ENCODE data around the gene NTN4.
"Not testable (repeated sequence)": the region's sequence is repeated elsewhere in the genome, so short reads cannot be mapped to it uniquely, and the experiment has no call there.

The NTN4 gene

DNA sequence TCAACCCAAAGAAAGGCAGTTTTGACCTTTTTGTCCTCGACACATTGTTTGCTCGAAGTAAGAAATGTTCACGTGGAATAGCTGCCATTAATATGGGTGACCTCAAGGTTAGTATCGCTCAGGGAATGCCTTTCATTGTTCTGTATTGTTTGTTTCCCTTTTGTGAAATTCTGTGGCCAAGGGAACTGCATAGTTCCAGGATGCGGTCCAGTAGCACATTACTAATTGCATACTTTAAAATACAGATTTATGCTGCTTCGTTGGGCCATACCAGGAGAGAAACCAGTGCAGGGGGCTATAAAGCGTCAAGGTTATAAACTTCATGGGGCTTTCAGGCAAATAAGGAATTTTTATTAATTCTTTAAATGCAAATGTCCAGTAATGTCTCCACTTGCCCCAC lies 166.0 kb downstream of the NTN4 start:
- no peak for DNase-seq (ENCODE audit: low read depth in 2 of 2)

DNA sequence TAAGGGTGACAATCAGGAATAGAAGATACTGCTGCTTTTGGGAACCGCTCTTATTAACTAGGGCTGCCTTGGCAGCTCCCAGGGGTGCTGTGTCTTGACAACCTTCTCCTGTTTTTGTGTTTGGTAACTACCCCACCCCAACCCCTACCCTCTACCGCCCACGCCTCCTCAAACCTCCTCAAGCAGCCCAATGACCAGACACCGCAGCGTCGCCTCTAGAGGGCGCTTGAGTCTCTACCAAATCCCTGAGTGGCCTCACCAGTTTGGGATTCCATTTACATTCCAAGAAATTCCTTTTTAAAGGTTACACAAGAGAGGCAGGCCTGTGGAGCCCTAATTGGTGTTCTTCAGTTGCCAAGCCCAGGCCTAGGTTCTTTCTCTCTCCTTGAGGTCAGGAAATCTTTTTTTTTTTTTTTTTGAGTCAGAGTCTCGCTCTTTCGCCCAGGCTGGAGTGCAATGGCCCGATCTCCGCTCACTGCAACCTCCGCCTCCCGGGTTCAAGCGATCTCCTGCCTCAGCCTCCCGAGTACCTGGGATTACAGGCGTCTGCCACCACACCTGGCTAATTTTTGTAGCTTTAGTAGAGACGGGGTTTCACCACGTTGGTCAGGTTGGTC lies 166.9 kb downstream of the NTN4 start:
- DNase-seq (ENCODE audit: low read depth in 2 of 2): peak in 1 of 2 donors; percentile 10

DNA sequence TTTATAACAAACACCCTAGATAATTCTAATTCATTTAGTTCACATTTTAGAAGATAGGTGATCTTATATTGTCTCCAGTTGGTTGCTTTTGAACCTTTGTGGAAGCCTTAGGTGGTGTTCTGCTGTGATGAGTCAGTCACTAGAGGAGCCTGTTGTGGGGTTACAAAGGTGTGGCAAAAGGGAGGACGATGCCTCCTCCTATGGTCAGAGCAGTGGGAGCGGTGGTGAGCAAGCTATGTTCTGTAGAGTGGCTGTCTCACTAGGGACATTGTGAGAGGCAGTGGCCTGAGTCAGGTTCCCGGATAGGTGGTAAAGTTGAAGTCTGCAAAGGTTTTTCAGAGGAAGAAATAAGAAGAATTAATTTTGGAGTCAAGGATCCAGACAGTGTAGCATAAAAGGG lies 167.7 kb downstream of the NTN4 start:
- DNase-seq (ENCODE audit: low read depth in 2 of 2): no peak

DNA sequence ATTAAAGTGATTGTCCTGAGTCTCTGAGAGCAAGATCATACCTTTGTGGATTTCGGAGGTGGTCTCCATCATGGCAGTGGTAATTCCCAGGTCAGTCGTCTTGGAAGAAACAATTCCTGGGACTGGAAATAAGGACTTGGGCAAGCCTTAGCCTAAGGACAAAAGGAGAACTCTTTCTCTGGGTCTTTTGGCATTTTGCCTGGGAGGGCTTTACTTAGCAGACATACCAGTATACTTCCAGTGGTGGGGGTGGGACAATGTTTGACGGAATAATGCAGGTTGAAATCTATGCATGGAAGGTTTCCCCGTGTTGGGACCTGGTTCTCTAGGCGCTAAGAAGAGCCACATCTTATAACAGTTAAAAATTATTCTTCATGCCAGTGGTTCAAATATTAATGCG lies 168.8 kb downstream of the NTN4 start:
- DNase-seq (ENCODE audit: low read depth in 2 of 2): no peak

DNA sequence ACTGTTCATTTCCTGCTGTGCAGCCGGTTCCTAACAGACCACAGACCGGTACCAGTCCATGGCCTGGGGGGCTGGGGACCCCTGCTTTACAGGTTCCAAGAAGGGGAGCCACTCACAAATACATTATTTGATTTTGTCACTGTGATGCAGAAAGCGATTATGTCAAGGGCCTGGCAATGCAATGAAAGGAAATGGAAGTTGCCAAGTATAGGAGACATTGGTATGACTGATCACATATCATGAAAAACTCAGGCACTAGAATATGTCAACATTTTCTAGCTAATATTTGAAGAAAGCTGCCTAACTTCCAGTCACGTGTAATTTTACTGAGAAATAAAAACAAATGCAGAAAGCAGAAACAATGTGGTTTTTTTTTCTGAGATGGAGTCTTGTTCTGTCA lies 170.4 kb downstream of the NTN4 start:
- no peak for DNase-seq (ENCODE audit: low read depth in 2 of 2)

DNA sequence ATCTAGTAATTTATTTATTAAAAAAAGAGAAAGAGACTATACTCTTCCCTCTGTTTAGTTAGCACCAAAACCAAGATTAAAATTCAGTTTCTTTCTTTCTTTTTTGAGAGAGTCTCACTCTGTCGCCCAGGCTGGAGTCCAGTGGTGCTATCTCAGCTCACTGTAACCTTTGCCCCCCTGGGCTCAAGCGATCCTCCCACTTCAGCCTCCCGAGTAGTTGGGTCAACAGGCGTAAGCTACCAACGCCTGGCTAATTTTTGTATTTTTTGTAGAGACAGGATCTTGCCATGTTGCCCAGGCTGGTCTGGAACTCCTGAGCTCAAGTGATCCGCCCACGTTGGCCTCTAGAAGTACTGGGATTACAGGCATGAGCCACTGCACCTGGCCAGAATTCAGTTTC lies 174.1 kb downstream of the NTN4 start:
- DNase-seq (ENCODE audit: low read depth in 2 of 2): not testable (repeated sequence)

DNA sequence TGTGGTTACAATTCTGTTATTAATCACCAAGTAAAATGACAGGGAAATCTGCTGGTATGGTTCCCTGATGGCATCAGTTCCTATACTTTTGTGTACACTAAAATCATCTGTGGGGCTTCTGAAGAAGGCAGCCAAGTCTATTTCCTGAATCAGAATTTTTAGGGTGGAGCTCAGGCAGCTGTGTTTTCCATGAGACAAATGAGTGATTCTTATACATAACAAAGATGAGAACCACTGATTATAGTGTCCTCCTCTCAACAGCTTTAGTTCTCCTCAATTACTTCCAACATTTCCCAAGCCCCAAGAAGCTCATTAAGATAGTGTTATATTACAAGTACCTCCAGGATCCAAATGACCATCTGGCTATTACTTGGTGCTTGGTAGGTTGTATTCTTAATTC lies 174.8 kb downstream of the NTN4 start:
- DNase-seq (ENCODE audit: low read depth in 2 of 2): no peak

DNA sequence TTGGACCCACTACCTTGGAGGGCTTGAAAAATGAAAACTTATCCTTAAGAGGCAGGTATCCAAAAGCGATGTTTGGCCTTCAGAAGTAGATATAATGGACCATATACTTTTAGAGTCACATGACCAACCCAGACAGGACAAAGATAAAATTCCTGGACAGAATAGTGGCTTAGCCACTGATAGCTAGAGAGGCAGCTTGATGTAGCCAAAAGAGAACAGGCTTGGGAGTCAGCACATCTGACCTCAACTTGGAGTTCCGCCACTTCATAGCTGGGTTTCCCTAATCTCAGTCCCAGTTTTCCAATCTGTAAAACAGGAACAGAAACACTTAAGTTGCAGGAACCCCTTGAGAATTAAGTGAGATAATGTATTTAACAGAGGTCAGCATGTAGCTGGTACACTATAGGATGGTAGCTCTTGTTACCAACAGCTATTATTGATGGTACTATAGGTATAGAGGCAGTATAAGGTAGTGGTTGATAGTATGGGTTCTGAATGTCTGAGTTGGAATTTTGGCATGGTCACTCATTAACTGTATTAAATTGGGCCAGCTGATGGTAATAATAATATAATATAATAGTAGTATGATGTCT lies 176.1 kb downstream of the NTN4 start:
- DNase-seq (ENCODE audit: low read depth in 2 of 2): no peak

DNA sequence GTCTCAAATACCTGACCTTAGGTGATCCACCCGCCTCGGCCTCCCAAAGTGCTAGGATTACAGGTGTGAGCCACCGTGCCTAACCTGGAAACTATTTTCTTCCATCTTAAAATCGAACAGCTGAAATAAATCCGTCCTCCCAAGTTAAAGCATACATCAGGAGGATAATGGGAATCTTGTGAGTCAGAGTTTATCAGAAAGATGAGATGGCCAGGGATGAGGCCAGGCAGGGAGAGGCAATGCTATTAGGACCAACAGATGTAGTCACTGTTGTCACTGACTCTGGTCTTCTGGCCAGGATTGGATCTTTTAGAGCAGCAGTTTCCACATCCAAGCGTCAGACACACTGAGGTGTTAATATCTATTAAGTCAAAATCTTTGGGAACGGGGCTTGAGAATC lies 177.5 kb downstream of the NTN4 start:
- no peak for DNase-seq (ENCODE audit: low read depth in 2 of 2)

DNA sequence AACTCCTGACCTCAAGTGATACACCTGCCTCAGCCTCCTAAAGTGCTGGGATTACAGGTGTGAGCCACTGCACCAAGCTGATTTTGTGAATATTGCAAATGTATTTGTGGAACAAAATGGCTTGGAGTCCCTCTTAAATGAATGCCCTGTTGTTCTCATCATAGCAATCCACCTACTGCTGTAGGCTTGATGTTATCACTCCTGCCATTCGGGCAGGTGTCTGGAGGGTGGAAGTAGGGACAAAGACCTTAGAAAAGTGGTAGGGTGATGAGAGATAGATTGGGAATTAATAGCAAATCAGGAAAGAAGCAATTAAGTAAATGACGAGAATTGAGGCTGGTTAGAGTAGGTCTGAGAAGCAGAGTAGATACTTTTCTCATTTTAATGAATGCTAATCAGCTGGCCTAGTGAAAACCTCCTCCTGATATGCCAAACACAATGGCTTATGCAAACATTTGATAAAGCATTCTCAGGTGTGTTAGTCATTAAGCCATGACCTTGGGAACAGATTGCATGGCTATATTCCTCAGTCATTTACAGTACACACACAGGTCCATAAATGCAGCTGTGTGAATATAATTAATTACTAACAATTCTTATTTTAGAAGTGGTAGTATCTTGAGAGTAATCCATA lies 178.8 kb downstream of the NTN4 start:
- no peak for DNase-seq (ENCODE audit: low read depth in 2 of 2)

DNA sequence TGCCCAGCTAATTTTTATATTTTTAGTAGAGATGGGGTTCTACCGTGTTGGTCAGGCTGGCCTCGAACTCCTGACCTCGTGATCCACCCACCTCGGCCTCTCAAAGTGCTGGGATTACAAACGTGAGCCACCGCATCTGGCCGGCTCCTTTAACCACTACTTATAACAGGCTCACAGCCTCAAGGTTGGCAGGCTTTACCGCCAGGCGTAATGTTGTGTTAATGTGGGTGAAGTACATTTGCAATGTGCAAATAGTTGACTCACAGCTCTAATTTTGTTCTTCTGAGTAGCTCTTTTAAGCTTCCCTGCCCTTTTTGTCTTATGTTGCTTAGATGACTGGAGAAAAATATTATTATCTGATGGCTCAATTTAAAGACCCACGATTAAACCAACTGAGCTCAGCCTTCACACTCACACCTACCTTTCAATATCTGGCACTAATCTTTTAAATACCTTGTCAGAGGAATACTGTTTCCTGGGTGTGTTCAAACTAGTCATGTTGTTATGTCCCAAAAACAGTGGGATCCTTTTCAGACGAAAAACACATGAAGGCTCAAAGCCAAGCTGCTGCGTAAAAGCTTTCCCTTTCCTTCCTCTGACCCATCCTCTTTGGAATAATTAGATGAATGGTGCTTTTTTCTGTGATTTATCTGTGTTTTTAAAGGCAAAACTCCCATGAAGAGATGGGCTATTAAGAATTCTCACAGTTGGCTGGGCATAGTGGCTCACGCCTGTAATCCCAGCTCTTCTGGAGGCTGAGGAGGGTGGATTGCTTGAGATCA lies 182.1 kb downstream of the NTN4 start:
- DNase-seq (ENCODE audit: low read depth in 2 of 2): no peak

Measured in stimulated activated CD4-positive, alpha-beta T cell treated with anti-CD3 and anti-CD28 coated beads, Interleukin-15, amount 100 ng/mL, for 48 hours (primary cell).